GM23338 (cell line): ENCODE results near the gene SMPDL3A. TPM values are rescaled to one million over a fixed set of nuclear protein-coding genes. Genes with fewer than 3 reads are reported as not detected.

Source experiments
- ATAC-seq: fragments of 200-7000 bp; cut with Tn5 transposase; 3 replicates; pipeline ENCODE4 v1.9.1; 2020
- DNase-seq: peaks from one replicate; pipeline ENCODE4 v3.0.0-alpha.2; 2015; ENCODE audit warnings: low spot score
- H2AFZ ChIP-seq: fragments of 200-600 bp; sonication (generic); 2 replicates; pipeline ENCODE4 v1.8.0; 2016; ENCODE audit warnings: antibody characterized with exemption, mild to moderate bottlenecking, moderate library complexity
- H3F3A ChIP-seq: fragments of 200-600 bp; sonication (generic); replicated peaks from 2 replicates; pipeline ENCODE4 v1.8.0; 2017; ENCODE audit warnings: antibody characterized with exemption, mixed run types, low read depth
- H3K27ac ChIP-seq: fragments of 200-600 bp; sonication (generic); 2 replicates; pipeline ENCODE4 v1.6.1; 2016; ENCODE audit warnings: low read depth
- H3K27me3 ChIP-seq: fragments of 200-600 bp; sonication (generic); 2 replicates; pipeline ENCODE4 v1.8.0; 2016; ENCODE audit warnings: mild to moderate bottlenecking, mixed run types, moderate library complexity; ENCODE audit not compliant: insufficient read depth
- H3K36me3 ChIP-seq: fragments of 200-600 bp; sonication (generic); 2 replicates; pipeline ENCODE4 v1.8.0; 2016; ENCODE audit warnings: mild to moderate bottlenecking; ENCODE audit not compliant: insufficient read depth
- H3K4me1 ChIP-seq: fragments of 200-600 bp; sonication (generic); 2 replicates; pipeline ENCODE4 v1.8.0; 2016; ENCODE audit warnings: mild to moderate bottlenecking, moderate library complexity; ENCODE audit not compliant: insufficient read depth
- H3K4me2 ChIP-seq: fragments of 200-600 bp; sonication (generic); 2 replicates; pipeline ENCODE4 v1.7.1; 2017; ENCODE audit warnings: mixed run types
- H3K4me3 ChIP-seq: fragments of 200-600 bp; sonication (generic); 2 replicates; pipeline ENCODE4 v1.6.1; 2016; ENCODE audit warnings: mixed run types
- H3K79me2 ChIP-seq: fragments of 200-600 bp; sonication (generic); replicated peaks from 2 replicates; pipeline ENCODE4 v1.8.0; 2017; ENCODE audit warnings: mild to moderate bottlenecking; ENCODE audit not compliant: insufficient read depth
- H3K9me2 ChIP-seq: fragments of 200-600 bp; sonication (generic); 2 replicates; pipeline ENCODE4 v1.8.0; 2017; ENCODE audit not compliant: insufficient read depth
- H4K20me1 ChIP-seq: fragments of 200-600 bp; sonication (generic); replicated peaks from 2 replicates; pipeline ENCODE4 v1.8.0; 2017; ENCODE audit warnings: mild to moderate bottlenecking; ENCODE audit not compliant: insufficient read depth
- H3K27ac Mint-ChIP-seq: 2 replicates; pipeline ENCODE4 v1.8.0; 2020; ENCODE audit warnings: inconsistent platforms, mild to moderate bottlenecking, moderate library complexity, mixed read lengths
- H3K27me3 Mint-ChIP-seq: 3 replicates; pipeline ENCODE4 v1.8.0; 2022; ENCODE audit warnings: low read depth, mild to moderate bottlenecking, moderate library complexity, mixed read lengths, inconsistent platforms; ENCODE audit not compliant: insufficient read depth, poor library complexity
- H3K36me3 Mint-ChIP-seq: 3 replicates; pipeline ENCODE4 v1.8.0; 2021; ENCODE audit warnings: low read depth, mild to moderate bottlenecking, inconsistent platforms, moderate library complexity, mixed read lengths
- H3K4me1 Mint-ChIP-seq: 3 replicates; pipeline ENCODE4 v1.8.0; 2020; ENCODE audit warnings: mild to moderate bottlenecking, inconsistent platforms, mixed read lengths
- H3K4me3 Mint-ChIP-seq: 3 replicates; pipeline ENCODE4 v1.8.0; 2021; ENCODE audit warnings: moderate library complexity, mild to moderate bottlenecking, inconsistent platforms, mixed read lengths
- H3K9me3 Mint-ChIP-seq: 3 replicates; pipeline ENCODE4 v1.8.0; 2020; ENCODE audit warnings: moderate library complexity, mild to moderate bottlenecking, inconsistent platforms, mixed read lengths
- CTCF ChIP-seq, 2 experiments: fragments of 200-600 bp in 1 of 2; sonication (generic) in 1 of 2; conservative IDR thresholded peaks; 2 replicates each; pipeline versions ENCODE4 v1.5.1 to v1.6.1; 2016 to 2017; ENCODE audit warnings: antibody characterized with exemption in 2 of 2, low read depth in 2 of 2, mild to moderate bottlenecking in 2 of 2, moderate library complexity in 1 of 2
- ETS1 ChIP-seq: IDR thresholded peaks from 2 replicates; pipeline ENCODE4 v1.6.1; 2016; ENCODE audit warnings: antibody characterized with exemption
- EZH2 ChIP-seq: fragments of 200-600 bp; sonication (generic); IDR thresholded peaks from one replicate; pipeline ENCODE4 v1.8.0; 2017; ENCODE audit warnings: antibody characterized with exemption, mild to moderate bottlenecking, low read depth; ENCODE audit not compliant: unreplicated experiment
- JUNB ChIP-seq: IDR thresholded peaks from one replicate; pipeline ENCODE4 v1.6.1; 2016; ENCODE audit warnings: antibody characterized with exemption; ENCODE audit not compliant: unreplicated experiment
- NANOG ChIP-seq: IDR thresholded peaks from 2 replicates; pipeline ENCODE4 v1.6.1; 2016; ENCODE audit warnings: antibody characterized with exemption, borderline replicate concordance
- POLR2AphosphoS5 ChIP-seq: IDR thresholded peaks from 2 replicates; pipeline ENCODE4 v1.6.1; 2016; ENCODE audit warnings: antibody characterized with exemption, low read depth
- REST ChIP-seq: IDR thresholded peaks from one replicate; pipeline ENCODE4 v1.6.1; 2018; ENCODE audit warnings: antibody characterized with exemption; ENCODE audit not compliant: unreplicated experiment
- ZNF331 ChIP-seq: fragments of 250-450 bp; sonication (Bioruptor Pico); IDR thresholded peaks from 2 replicates; pipeline ENCODE4 v1.5.0; 2020; ENCODE audit warnings: low read depth, mild to moderate bottlenecking, moderate library complexity
- polyA plus RNA-seq: library from polyadenylated mRNA; unstranded; fragments of >200 nt; fragmentation: Nextera tagmentation; extraction: Ambion mirVana; gene quantifications from 2 replicates; pipeline ENCODE4 v1.2.1, GENCODE V29; 2016
- total RNA-seq: library from RNA; depleted of rRNA; stranded (reverse); fragments of >200 nt; shearing (Covaris generic); gene quantifications from 2 replicates; pipeline ENCODE4 v1.2.3, GENCODE V29; 2014

The SMPDL3A gene
- total and polyA plus RNA-seq, 2 experiments from 2014 or later, result 3.5 to 6.3 TPM

DNA sequence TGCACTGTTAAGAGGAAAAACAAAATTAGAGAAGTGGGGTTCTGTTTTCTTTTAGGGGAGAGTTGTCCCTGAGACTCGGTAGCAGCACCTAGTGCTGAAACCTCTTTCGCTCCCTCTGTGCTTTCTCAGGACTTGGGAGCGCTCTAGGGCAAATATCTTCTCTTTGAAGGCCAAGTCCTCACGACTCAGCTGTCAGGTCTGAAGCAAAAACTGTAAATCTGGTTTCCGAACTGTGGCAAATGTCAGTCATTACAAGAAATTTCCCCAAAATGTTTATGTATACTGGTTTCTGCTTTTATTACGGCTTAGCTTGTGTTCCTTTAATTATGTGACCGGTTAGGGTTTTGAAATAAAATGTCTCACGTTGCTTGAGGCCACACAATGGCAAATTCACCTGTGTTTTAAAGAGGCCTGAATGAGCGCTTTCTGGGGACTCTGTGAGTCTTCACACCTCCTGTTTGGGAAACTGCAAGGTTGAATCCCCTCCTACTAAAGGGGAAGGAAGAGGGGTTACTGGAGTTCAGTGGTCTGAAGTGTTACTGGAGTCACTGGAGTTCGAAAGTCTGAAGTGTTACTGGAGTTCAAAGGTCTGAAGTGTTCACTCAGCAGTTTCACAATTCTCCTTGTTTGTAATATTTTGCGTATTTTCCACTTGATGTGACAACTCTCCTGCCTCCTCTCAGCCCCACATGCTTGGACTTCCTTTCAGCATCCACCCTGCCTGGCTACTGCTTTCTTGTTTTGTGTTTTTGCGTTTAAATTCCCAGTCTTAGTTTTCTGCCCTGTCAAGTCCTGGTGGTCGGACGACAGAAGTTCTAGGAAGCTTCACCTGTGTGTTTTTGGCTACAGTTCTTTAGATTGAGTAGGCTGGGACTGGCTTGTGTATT is 1.6 kb downstream of the SMPDL3A start:
- H4K20me1 ChIP-seq, result no peaks in the 10 kb centered on the region
- H2AFZ ChIP-seq, result peak overlapping the region; percentile 95
- H3K27ac ChIP-seq, result peak overlapping the region; percentile 47
- Mint-ChIP-seq H3K4me1 (peaks cover 47% of the 10 kb centered on the region), H3K36me3 (no peaks in the 10 kb centered on the region), H3K4me3 (peak overlapping the region; percentile 88), H3K27me3 (peaks cover 18% of the 10 kb centered on the region), H3K9me3 (no peaks in the 10 kb centered on the region), H3K27ac (no peak overlapping the region)
- peaks cover 45% of the 10 kb centered on the region for H3K4me1 ChIP-seq
- peak; percentile 60 for DNase-seq
- no peaks in the 10 kb centered on the region for H3K9me2 ChIP-seq
- peak overlapping the region; percentile 83 for H3K4me3 ChIP-seq
- H3K27me3 ChIP-seq, result peaks cover 38% of the 10 kb centered on the region
- no peaks in the 10 kb centered on the region for H3K79me2 ChIP-seq
- TF ChIP-seq ETS1 (no peak), REST (no peak), ZNF331 (CRISPR knock-in tag) (no peak), NANOG (no peak)
- H3F3A ChIP-seq, result peaks cover 11% of the 10 kb centered on the region; the same call in 1 of the 2 replicates
- peak overlapping the region; percentile 78 for H3K4me2 ChIP-seq
- no peaks in the 10 kb centered on the region for H3K36me3 ChIP-seq
- ATAC-seq, result peak; percentile 12

DNA sequence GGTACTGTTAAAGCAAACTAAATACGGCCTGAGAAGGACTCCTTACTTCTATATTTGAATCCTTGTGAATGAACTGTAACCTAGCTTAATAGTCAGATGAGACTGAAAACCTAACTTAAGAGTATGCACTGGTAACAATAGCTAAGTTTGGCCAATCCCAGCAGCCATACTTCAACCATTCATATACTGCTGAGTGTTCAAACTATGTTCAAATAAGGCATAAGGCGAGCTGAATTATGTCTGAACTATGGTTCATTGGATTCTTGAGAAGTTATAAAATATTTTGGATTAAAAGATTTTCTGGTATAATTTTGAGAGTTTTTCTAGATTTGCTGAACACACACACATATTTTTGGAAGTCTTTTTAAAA is 2.2 kb downstream of the SMPDL3A start:
- ATAC-seq, result no peak
- Mint-ChIP-seq H3K4me3 (peak overlapping the region; percentile 88; the same call in 2 of the 3 replicates), H3K27ac (no peak overlapping the region), H3K4me1 (peaks cover 41% of the 10 kb centered on the region), H3K27me3 (peaks cover 18% of the 10 kb centered on the region), H3K9me3 (no peaks in the 10 kb centered on the region), H3K36me3 (no peaks in the 10 kb centered on the region)
- no peak for DNase-seq
- Histone ChIP-seq H3K79me2 (no peaks in the 10 kb centered on the region), H3F3A (peaks cover 11% of the 10 kb centered on the region; the same call in 1 of the 2 replicates), H3K27me3 (peaks cover 38% of the 10 kb centered on the region), H3K4me1 (peaks cover 39% of the 10 kb centered on the region), H3K27ac (no peak overlapping the region), H3K9me2 (no peaks in the 10 kb centered on the region), H4K20me1 (no peaks in the 10 kb centered on the region), H3K4me3 (0 out of 2 replicates have a peak overlapping the region, but pooled peaks have one; percentile 83), H2AFZ (no peak overlapping the region), H3K36me3 (no peaks in the 10 kb centered on the region), H3K4me2 (peak overlapping the region; percentile 78; the same call in 1 of the 2 replicates)
- TF ChIP-seq JUNB (no peak), NANOG (no peak), REST (no peak), EZH2 (no peak), POLR2AphosphoS5 (no peak), CTCF (conservative IDR thresholded peaks at IDR 0.05; ENCODE audit: low read depth in 2 of 2) (no peak)
